Measurements from ENCODE around the gene ZNF638. TPM values are rescaled to one million over a fixed set of nuclear protein-coding genes. Genes with fewer than 3 reads are reported as not detected.
A peak's percentile ranks its signal among the peaks of the same experiment; 100 is the strongest.

The ZNF638 gene
- total and polyA plus RNA-seq, 9 donors, result 76.0 to 150 (median 105) TPM

- no peak overlapping the region for H3K27ac ChIP-seq (ENCODE audit: low read length)
- DNase-seq, result peak; percentile 39
- no peaks in the 10 kb centered on the region for H3K4me1 ChIP-seq (ENCODE audit: control insufficient read depth, insufficient read depth, low read length)
- no peaks in the 10 kb centered on the region for H3K27me3 ChIP-seq (ENCODE audit: control insufficient read depth, insufficient read depth, low read length)
- no peaks in the 10 kb centered on the region for H3K9me3 ChIP-seq (replicated peaks; ENCODE audit: control insufficient read depth, low read depth, low read length)
- H3K4me3 ChIP-seq (ENCODE audit: low read length), result no peak overlapping the region
- peaks cover 15% of the 10 kb centered on the region for H3K36me3 ChIP-seq (ENCODE audit: control insufficient read depth, insufficient read depth, low read length)
Observed at GRCh38 chr2:71347517-71347916, 15.9 kb downstream of the ZNF638 start.

GRCh38 chr2:71348302-71348701 is 16.7 kb downstream of the ZNF638 start:
- no peaks in the 10 kb centered on the region for H3K9me3 ChIP-seq (replicated peaks; ENCODE audit: control insufficient read depth, low read depth, low read length)
- no CpG with 5 or more reads among the region's 3 CpGs for WGBS (ENCODE audit: insufficient coverage)
- peak; percentile 77 for DNase-seq
- no peaks in the 10 kb centered on the region for H3K4me1 ChIP-seq (ENCODE audit: control insufficient read depth, insufficient read depth, low read length)
- peaks cover 15% of the 10 kb centered on the region for H3K36me3 ChIP-seq (ENCODE audit: control insufficient read depth, insufficient read depth, low read length)
- H3K27me3 ChIP-seq (ENCODE audit: control insufficient read depth, insufficient read depth, low read length), result no peaks in the 10 kb centered on the region
- H3K27ac ChIP-seq (ENCODE audit: low read length), result no peak overlapping the region
- H3K4me3 ChIP-seq (ENCODE audit: low read length), result no peak overlapping the region

DNA sequence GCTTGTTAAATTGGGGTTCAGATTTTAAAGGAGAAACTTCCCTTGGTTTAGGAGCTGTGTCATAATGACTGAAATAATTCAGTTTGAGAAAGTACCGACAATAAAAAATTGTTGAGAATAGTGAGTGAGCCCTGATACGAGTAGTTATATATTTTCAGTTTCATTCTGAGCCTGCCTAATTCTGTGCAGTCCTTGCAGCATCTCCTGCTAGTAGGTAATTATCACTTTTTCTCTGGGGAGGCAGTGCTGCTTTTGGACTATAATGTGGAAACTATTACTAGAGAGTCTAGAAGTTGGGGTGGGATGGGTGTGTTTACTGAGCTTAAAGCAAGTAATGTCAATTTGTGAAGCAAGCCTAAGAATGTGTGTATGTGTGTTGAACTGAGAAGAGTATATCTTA is 21.7 kb downstream of the ZNF638 start:
- Histone ChIP-seq H3K27ac (ENCODE audit: low read length) (no peak overlapping the region), H3K27me3 (ENCODE audit: control insufficient read depth, insufficient read depth, low read length) (no peaks in the 10 kb centered on the region), H3K36me3 (ENCODE audit: control insufficient read depth, insufficient read depth, low read length) (peaks cover 31% of the 10 kb centered on the region), H3K4me3 (ENCODE audit: low read length) (no peak overlapping the region), H3K9me3 (replicated peaks; ENCODE audit: control insufficient read depth, low read depth, low read length) (no peaks in the 10 kb centered on the region), H3K4me1 (ENCODE audit: control insufficient read depth, insufficient read depth, low read length) (no peaks in the 10 kb centered on the region)
- peak; percentile 62 for DNase-seq
- WGBS (ENCODE audit: insufficient coverage), result 29% methylated on average over 1 of the region's 2 CpGs

GRCh38 chr2:71358931-71359671 is 27.5 kb downstream of the ZNF638 start:
- Histone ChIP-seq H3K4me1 (ENCODE audit: control insufficient read depth, insufficient read depth, low read length) (no peaks in the 10 kb centered on the region), H3K27me3 (ENCODE audit: control insufficient read depth, insufficient read depth, low read length) (no peaks in the 10 kb centered on the region), H3K27ac (ENCODE audit: low read length) (no peak overlapping the region), H3K4me3 (ENCODE audit: low read length) (no peak overlapping the region), H3K36me3 (ENCODE audit: control insufficient read depth, insufficient read depth, low read length) (peaks cover 32% of the 10 kb centered on the region), H3K9me3 (replicated peaks; ENCODE audit: control insufficient read depth, low read depth, low read length) (no peaks in the 10 kb centered on the region)
- 98% methylated on average over 4 of the region's 6 CpGs for WGBS (ENCODE audit: insufficient coverage)
- no peak for DNase-seq

- WGBS (ENCODE audit: insufficient coverage), result no CpG with 5 or more reads among the region's 3 CpGs
Observed at GRCh38 chr2:71360434-71360975, 28.9 kb downstream of the ZNF638 start.

GRCh38 chr2:71361631-71362030 is 30.0 kb downstream of the ZNF638 start:
- no CpG with 5 or more reads among the region's 3 CpGs for WGBS (ENCODE audit: insufficient coverage)
- H3K27ac ChIP-seq (ENCODE audit: low read length), result no peak overlapping the region
- H3K27me3 ChIP-seq (ENCODE audit: control insufficient read depth, insufficient read depth, low read length), result no peaks in the 10 kb centered on the region
- H3K9me3 ChIP-seq (replicated peaks; ENCODE audit: control insufficient read depth, low read depth, low read length), result no peaks in the 10 kb centered on the region
- no peaks in the 10 kb centered on the region for H3K4me1 ChIP-seq (ENCODE audit: control insufficient read depth, insufficient read depth, low read length)
- H3K4me3 ChIP-seq (ENCODE audit: low read length), result no peak overlapping the region
- peaks cover 35% of the 10 kb centered on the region for H3K36me3 ChIP-seq (ENCODE audit: control insufficient read depth, insufficient read depth, low read length)
- DNase-seq, result no peak

More at GRCh38 chr2:71360434-71360975, 28.9 kb downstream of the ZNF638 start:
- Histone ChIP-seq H3K27ac (ENCODE audit: low read length) (no peak overlapping the region), H3K27me3 (ENCODE audit: control insufficient read depth, insufficient read depth, low read length) (no peaks in the 10 kb centered on the region), H3K4me3 (ENCODE audit: low read length) (no peak overlapping the region), H3K36me3 (ENCODE audit: control insufficient read depth, insufficient read depth, low read length) (peaks cover 32% of the 10 kb centered on the region), H3K9me3 (replicated peaks; ENCODE audit: control insufficient read depth, low read depth, low read length) (no peaks in the 10 kb centered on the region), H3K4me1 (ENCODE audit: control insufficient read depth, insufficient read depth, low read length) (no peaks in the 10 kb centered on the region)
- no peak for DNase-seq

DNA sequence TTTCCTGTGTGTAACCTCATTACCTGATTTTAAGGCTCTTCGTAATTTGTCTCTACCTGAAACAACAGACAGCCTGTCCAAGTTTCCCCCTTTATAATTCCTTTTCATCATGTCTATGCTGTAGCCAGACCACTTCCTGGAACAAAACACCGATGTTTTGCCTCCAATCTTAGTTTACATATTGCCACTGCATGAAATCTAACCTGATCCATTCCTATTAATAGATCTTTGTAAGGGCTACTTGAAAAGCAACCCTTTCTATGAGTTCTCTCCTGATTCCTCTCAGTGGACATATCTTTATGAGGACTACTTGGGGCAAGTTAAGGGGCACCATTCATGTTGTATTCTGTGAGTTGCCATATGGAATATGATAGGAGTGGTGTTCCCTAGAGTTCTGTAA is 30.9 kb downstream of the ZNF638 start:
- Histone ChIP-seq H3K4me3 (ENCODE audit: low read length) (no peak overlapping the region), H3K27me3 (ENCODE audit: control insufficient read depth, insufficient read depth, low read length) (no peaks in the 10 kb centered on the region), H3K4me1 (ENCODE audit: control insufficient read depth, insufficient read depth, low read length) (no peaks in the 10 kb centered on the region), H3K9me3 (replicated peaks; ENCODE audit: control insufficient read depth, low read depth, low read length) (no peaks in the 10 kb centered on the region), H3K27ac (ENCODE audit: low read length) (no peak overlapping the region), H3K36me3 (ENCODE audit: control insufficient read depth, insufficient read depth, low read length) (peaks cover 33% of the 10 kb centered on the region)
- no peak for DNase-seq
- 100% methylated on average over 1 of the region's 2 CpGs for WGBS (ENCODE audit: insufficient coverage)

GRCh38 chr2:71370015-71370414 is 38.4 kb downstream of the ZNF638 start:
- H3K4me1 ChIP-seq (ENCODE audit: control insufficient read depth, insufficient read depth, low read length), result no peaks in the 10 kb centered on the region
- WGBS (ENCODE audit: insufficient coverage), result no CpG with 5 or more reads among the region's 2 CpGs
- no peak for DNase-seq
- no peaks in the 10 kb centered on the region for H3K27me3 ChIP-seq (ENCODE audit: control insufficient read depth, insufficient read depth, low read length)
- no peak overlapping the region for H3K4me3 ChIP-seq (ENCODE audit: low read length)
- H3K27ac ChIP-seq (ENCODE audit: low read length), result no peak overlapping the region
- peaks cover 36% of the 10 kb centered on the region for H3K36me3 ChIP-seq (ENCODE audit: control insufficient read depth, insufficient read depth, low read length)
- H3K9me3 ChIP-seq (replicated peaks; ENCODE audit: control insufficient read depth, low read depth, low read length), result no peaks in the 10 kb centered on the region

- no peak overlapping the region for H3K4me3 ChIP-seq (ENCODE audit: low read length)
- H3K27ac ChIP-seq (ENCODE audit: low read length), result no peak overlapping the region
- H3K27me3 ChIP-seq (ENCODE audit: control insufficient read depth, insufficient read depth, low read length), result no peaks in the 10 kb centered on the region
- peaks cover 34% of the 10 kb centered on the region for H3K36me3 ChIP-seq (ENCODE audit: control insufficient read depth, insufficient read depth, low read length)
- WGBS (ENCODE audit: insufficient coverage), result 80% methylated on average over 1 of the region's 1 CpG
- no peaks in the 10 kb centered on the region for H3K9me3 ChIP-seq (replicated peaks; ENCODE audit: control insufficient read depth, low read depth, low read length)
- no peak for DNase-seq
- no peaks in the 10 kb centered on the region for H3K4me1 ChIP-seq (ENCODE audit: control insufficient read depth, insufficient read depth, low read length)
Observed at GRCh38 chr2:71372042-71372441, 40.5 kb downstream of the ZNF638 start.

- no peak overlapping the region for H3K4me3 ChIP-seq (ENCODE audit: low read length)
- H3K9me3 ChIP-seq (replicated peaks; ENCODE audit: control insufficient read depth, low read depth, low read length), result no peaks in the 10 kb centered on the region
- no peak overlapping the region for H3K27ac ChIP-seq (ENCODE audit: low read length)
- no peaks in the 10 kb centered on the region for H3K27me3 ChIP-seq (ENCODE audit: control insufficient read depth, insufficient read depth, low read length)
- H3K36me3 ChIP-seq (ENCODE audit: control insufficient read depth, insufficient read depth, low read length), result peaks cover 21% of the 10 kb centered on the region
- no peak for DNase-seq
- no peaks in the 10 kb centered on the region for H3K4me1 ChIP-seq (ENCODE audit: control insufficient read depth, insufficient read depth, low read length)
- WGBS (ENCODE audit: insufficient coverage), result 100% methylated on average over 2 of the region's 4 CpGs
Observed at GRCh38 chr2:71379086-71379485, 47.5 kb downstream of the ZNF638 start.

Measured in muscle of leg (tissue), 11 donors.